Kidney tubule cell (primary cell): ENCODE measurements around the gene RANBP1.

Experiments used
- DNase-seq: peaks from one replicate; pipeline ENCODE4 v3.0.0-alpha.2; 2018; ENCODE audit warnings: low spot score

RANBP1 gene

DNA sequence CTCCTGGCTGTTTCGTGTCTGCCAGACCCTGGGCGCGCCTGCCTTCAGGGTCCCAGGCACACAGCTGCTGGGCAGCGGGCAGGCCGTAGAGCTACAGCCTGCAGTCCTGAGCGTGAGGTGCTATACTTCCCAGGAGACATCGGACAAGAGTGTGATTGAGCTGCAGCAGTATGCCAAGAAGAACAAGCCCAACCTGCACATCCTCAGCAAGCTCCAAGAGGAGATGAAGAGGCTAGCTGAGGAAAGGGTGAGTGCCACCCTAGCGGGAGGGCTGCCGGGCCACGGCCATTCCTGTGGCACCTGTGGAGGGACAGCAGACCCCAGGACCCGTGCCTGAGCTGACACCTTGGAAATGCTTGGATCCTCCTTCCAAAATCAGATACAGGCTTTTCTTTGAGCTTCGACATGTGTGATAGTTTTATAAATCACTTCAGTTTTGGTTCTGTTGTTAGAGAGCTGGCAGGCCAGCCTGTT, 7.1 kb upstream of the RANBP1 start:
- no peak for DNase-seq

DNA sequence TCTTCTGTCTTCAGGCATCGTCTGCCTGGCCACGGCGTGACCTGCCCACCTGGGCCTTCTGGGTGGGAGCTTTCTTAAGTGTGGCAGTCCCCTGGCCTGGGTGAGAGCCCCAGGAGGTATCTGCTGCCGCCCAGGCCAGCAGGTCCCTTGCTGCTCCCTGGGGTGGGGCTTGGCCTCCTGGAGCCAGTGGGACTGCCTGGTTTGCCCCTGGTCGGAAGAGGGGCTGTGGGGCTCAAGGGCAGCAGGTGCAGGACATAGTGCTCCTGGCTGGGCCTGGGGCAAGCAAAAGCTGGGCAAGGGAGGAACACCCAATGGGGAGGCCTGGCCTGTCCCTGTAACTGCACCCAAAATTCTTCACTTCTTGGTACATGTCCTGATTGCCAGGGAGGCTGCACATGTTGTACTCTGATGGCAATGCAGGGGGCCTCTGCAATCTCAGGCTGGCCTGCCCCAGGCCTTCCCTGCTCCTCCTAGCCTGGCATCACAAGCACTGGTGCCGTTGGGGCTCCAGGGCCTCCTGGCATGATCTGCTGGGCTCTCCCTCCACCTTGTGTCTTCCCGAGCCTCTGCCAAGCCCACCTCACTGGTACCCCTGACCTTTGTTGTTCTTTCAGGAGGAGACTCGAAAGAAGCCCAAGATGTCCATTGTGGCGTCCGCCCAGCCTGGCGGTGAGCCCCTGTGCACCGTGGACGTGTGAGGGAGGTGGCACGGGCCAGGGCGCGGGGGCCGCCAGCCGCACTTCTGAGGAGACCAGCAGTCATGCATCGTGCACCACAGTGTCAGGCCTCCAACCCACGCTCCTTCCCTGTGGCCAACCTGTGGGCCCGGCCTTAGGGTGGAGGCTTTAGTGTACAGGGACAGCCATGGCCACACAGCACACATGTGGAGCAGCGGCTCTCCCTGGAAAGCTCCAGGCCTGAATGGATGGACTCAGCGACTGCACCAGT, 6.2 kb upstream of the RANBP1 start:
- DNase-seq = no peak

DNA sequence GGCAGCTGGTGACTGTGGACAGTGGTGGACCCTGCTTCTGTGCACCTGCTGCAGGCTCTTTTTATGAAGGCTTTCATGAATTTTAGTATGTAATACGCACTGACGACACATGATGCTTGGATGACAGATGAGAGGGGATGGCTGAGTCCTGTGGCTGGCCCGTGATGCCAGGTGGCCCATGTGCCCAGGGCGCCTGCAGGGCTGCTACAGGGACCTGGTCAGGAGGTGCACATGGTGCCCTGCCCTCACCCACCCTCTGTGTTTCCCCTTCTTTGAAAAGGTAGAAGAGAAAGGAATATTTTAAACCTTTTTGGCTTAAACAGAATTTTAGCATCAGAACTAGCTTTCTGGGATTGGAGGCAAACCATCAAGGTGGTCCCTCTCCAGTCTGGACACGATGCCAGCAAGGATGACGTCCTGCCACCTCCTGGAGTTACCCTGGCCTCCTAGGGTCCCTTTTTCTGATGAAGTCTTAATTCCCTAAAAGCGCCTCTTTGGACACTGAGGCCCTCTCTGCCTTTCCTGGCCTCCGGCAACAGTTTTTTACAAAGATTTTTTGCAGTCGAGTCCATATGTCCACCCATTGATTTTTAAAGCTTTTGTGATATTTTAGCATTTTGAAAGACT, 5.4 kb upstream of the RANBP1 start:
- DNase-seq = no peak

DNA sequence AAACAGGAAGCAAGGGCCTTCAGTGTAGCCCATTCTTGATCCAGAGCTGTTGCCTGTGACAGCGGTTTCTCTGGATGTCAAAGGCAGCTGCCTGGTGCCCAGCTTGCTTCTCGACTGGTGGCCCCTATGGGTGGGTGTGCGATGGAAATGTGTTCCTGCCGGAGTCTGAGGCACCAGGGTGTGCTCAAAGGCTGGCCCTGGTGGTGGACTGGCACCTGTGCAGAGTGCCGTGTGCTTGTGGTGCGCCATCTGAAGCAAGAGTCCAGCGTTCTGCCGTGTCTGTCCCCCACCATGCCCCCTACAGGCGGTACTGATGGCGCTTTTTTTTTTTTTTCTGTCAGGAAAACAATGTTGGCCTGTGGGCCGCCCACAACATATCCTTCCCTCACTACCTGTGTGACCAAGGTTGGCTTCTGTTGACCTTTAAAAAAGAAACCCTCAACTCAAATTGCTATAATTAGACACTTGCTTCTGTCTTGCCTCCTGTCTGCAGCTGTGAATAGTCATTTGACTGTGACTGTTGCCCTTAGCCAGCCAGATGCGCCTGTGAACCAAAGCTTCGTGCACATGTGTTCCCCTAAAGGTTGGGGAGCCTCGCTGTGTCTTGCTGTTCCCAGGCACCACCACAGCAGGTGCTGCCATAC, 4.7 kb upstream of the RANBP1 start:
- DNase-seq = peak; percentile 31

DNA sequence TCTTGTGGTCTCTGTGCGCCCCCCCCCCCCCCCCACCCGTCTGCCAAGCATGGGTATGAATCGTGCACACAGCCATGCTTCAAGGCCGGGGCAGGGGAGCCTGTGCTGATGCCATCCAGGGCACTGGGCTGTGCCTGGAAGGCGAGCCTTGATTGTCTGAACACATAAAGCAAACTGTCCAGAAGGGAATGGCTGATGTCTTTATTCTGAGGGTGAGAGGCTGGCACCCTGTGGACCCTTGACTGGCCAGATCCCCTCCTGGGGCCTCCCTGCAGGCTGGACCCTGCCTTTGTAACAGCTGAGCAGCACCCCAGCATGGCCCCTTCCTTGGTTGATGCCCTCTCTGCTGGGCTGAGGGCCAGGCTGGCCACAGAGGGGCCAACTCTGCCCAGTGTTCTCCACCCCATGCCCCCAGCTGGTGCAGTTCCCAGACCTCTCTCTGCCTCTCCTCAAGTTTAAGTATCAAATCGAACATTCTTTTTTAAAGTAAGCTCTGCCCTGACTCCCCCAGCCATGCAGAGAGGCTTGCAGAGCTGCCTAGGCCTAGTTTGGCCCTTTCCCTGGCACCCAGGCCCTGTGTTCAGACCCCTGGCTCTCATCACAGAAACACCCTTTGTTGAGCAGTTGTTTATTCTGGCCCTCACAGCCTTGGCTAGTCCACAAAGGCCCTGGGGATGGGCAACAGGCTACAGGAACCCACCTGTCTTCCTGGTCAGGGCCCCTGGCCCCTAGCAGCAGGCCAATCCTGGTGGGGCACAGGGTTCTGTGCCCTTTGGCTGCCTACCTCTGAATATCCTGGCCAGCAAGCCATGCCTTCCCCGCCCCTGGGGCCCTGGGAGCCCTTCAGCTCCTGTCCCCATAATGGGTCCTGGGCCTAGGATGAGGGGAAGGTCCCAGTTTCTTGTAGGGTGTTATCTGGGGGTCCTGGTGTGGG, 3.9 kb upstream of the RANBP1 start:
- DNase-seq = no peak

DNA sequence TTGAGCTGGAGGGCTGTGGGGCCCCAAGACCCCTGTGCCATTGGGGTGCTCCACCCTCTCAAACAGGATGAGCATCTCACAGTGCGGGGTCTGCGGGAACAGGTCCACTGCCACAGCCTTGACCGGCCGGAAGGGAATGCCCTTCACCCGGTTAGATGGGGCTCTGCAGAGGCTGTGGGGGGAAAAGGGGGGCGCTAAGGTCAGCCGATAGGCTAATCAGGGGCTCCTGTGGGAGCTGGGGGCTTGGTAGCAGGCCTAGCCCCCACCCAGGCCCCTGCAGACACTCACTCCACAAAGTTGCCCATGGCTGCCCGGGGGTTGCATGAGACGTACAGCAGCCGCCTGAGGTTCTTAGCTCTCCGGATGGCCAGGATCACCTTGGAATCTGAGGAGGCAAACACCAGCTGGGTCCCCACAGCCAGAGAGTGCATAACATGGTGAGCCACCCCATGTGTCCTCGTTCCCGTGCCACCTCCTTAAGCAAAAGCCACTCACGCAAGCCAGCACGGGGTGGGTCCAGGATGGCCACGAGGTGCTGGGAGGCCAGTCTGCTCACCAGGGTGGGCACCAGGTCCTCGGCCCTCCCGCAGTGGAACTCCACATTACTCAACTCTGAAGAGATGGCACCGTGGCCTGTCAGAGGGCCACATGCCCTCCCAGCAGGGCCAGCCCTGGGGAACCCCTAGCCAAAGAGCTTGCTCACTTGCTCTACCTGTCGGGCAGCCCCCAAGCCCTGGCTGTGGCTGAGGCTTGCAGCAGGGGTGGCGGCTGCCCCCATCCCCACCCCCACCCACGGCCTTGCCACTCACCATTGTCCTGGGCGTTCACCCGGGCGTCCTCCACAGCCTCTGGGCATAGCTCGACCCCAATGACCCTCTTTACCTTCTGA, 3.0 kb upstream of the RANBP1 start:
- DNase-seq = no peak

DNA sequence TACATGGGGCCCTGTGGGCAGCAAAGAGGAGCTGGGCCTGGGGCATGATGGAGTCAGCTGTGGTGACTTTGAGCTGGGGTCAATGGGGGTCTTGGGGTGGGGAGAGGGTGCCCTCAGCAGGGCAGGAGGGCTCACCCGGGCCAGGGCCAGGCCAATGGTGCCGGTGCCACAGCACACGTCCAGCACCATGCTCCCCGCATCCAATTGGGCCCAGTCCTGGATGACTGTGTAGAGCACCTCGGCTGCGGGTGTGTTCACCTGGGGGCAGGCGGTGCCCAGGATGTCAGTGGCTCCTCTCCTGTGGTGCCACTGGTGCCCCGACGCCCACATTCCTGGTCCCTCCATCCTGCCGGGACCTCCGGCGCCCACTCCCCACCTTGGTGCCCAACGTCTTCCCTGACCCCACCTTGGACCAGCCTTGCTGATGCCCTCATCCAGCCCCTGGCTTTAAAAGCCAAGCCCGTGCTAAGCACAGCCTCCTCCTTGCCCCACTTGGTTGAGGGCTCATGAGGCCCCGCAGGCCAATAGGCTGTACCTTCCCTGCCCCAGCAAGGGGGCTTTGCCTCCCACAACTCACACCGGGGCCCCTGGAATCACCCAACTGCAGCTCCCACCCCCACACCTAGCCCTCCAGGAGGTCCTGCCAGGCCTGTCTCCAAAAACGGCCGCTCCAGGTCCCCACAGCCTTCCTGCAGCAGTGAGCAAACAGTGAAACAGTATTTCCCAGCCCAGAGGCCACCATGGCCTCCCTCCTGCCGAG, 2.2 kb upstream of the RANBP1 start:
- DNase-seq = no peak

DNA sequence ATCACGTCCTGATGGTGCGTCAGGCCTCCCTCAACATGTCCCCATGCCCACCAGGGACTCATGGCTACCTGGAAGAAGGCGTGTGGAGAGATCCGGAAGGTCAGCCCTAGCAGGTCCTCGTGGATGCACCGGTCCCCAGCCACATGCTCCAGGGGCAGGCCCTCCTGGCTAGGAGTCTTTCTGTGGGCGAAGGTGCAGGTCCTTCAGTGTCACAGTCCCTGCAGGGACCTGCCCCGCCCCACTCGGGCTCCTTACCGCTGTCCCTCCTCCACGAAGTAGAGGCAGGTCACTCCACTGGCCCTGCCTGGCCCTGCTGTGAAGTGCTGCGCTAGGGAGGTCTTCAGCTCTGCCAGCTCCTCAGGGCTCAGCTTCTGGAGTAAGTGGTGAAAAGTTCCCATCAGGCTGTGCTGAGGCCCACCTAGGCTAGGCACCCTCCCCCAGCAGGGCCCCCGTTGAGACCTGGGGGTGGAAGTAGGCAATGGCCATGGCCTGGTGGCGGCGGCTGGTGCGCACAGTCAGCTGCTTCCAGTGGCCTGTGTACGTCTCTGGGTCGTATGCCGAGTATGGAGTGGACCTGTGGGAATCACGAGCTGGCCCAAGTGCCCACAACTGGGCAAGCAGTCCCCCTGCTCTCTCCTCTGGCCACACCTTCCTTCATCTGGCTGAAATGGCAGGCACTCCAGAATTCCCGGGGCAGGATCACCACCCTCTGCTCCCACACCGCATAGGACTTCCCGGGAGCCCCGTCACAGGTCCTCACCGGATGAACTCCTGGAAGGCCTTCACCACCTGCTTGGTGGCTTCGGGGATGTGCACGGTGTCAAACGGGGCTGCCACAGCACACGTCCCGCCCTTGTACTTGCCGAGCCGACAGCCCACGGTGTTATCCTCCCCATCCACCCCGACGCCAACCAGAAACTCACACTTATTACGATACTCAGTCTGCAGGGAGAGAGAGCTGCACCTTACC, 1.1 kb upstream of the RANBP1 start:
- DNase-seq = no peak

DNA sequence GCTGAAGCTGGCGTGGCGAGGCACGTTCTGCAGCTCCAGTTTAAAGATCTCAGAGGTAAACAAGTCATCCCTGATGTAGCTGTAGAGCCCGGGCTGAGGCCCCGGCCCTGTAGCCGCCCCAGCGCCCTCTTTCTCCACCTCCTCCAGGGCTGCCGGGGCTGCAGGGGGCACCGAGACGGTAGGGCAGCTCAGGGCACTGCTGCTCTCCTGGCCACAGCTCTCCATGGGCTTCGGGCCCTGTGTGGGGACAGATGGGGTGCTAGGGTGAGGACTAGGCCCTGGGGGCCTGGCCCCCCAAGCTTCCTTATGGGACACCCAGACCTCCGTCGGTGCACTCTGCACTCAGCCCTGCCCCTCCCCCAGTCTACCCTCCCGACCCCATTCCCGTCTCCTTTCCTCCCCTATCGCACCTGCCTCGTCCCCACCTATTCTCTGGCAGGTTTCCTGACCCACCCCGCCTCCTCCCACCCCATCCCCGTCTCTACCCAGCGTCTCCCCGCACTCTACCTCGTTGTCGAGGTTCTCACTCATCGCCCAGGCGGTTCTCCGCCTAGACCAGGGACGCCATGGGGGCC, 559 bp downstream of the RANBP1 start:
- no peak for DNase-seq

DNA sequence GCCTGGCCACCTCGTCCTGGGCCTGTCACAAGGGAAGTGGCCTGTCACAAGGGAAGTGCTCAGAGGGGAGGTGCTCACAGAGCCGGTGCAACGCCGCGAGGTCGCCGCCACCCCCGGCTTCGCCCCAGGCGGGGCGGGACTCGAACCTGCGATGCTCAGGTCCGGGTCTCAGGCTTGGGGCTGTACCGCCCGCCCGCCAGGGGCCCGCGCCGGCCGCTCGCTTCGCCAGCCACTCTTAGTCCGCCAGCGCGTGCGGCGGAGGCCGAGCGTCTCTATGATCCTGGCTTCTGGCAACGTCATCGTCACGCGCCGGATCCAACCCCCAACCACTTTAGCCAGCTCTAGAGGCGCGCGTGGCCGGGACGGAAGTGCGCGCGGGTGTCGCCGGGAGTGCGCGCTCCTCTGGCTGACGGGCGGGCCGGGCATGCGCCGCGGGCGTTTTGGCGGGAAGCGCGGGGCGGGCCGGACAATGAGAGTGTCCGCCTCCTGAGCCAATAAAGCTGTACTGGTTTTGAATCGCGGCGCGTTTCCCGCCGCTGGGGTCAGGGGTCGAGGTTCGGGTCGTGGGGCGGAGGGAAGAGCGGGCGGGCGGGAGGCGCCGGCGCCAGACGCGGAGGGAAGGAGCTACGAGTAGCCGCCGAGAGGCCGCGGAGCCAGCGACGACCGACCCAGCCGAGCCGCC, 1.2 kb downstream of the RANBP1 start, which contains the start of gene TRMT2A:
Gene TRMT2A (minus strand): TSS at position 276 of the 682 bp plus-strand sequence. CDS start 320 bp downstream, outside the sequence.
- DNase-seq = peak; percentile 98

DNA sequence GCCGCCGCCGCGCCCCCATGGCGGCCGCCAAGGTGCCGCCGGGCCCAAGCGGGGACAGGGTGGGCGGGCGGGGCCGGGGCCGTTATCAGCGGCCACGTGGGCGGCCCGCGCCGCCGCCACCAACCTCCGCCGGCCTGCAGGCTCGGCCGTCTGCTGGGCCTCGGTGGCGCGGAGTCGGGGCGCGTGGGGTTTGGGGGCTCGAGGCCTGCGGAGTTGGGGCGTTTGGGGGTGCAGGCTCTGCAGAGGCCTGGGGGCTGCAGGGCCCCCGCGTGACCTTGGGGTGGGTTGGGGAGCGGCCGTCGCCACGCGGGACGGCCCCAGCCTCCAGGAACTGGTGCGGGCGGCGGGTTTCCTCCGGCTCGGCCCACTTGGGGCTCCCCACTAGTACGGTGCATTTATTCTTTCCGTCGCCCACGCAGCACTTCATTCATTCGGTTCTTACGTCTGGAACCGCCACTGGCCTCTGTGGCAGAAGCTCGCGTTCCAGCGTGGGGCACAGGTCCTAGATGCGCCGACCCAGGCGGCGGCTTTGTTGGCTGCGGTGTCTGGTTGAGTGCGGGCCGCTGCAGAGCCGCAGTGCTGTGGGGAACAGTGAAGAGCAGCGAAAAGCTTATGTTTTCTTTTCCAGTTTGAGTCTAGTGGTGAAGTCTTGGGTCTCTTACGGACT, 1.9 kb downstream of the RANBP1 start:
- DNase-seq = peak; percentile 28

DNA sequence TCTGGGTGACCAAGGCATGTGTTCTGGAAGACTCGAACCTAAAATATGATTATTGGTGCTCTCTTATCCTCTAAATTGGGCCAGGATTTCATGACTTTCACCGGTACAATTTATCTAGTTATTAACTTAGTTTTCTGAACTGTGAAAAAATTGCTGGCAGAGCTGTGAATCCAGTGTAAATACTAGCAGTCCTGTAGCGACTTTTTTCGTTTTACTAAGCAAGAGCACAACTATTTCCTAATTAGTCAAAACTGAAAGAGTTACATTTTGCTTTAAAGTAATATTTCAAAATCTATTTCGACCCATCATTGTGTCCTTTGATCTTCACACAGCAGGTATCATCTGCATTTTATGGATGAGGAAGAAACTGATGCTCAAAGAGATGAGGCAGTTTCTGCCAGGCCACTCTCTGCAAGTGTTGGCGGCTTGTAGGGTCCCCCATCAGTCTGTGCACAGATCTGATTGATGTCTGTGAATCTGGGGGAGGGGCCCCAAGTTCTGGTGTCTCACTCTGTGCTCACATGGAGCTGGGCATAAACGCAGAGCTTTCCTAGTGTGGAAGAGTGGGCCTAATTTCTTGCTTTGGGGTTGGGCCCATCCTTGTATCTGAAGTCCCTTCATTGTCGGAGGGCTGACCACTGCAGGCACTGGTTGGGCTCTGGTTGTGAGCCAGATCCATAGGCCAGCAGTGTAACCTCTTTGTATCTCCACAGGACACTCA, 2.6 kb downstream of the RANBP1 start:
- no peak for DNase-seq

DNA sequence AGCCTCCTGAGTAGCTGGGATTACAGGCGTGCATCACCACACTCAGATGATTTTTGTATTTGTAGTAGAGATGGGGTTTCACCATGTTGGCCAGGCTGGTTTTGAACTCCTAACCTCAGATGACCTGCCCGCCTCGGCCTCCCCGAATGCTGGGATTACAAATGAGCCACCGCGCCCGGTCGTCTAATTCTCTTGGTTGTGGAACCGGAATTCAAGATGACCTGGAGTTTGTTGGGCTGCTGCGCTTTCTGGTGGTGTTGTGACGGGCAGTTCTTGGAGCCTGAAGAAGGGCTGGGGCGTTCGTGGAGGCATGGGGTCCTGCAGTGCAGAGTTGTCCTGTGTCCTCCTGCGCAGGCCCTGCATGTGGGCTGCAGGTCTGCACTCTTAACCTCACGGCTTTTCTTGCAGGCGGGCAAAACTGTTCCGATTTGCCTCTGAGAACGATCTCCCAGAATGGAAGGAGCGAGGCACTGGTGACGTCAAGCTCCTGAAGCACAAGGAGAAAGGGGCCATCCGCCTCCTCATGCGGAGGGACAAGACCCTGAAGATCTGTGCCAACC, 6.0 kb downstream of the RANBP1 start:
- no peak for DNase-seq

DNA sequence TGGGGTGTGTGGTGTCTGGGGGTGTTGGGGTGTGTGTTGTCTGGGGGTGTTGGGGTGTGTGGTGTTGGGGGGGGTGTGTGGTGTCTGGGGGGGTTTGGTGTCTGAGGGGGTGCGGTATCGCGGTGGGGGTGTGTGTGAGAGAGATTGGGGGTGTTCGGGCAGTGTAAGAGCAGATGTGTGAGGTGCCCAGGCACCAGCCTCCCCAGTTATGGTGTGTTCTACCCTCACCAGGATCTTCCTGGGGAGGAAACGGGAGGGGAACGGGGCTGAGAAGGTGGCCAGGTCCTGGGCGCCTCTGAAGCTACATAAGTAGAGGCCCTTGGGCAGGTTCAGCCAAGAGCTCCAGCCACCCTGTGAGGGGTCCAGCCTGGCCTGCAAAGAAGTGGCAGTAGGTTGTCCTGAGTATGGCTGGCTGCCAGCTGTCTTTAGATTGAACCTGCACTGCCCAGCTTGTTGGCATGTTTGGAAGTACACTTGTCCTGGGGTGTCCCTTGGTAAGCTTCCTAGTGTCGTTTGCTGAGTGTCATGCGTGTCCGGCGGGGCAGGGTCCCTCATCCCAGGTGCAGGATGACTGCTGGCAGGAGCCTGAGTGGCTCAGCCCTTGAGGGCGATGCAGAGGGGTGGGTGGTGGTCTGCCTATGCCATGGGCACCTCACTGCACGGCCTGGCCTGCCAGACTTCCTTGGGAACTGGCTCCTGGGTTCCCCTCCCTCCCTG, 7.6 kb downstream of the RANBP1 start:
- no peak for DNase-seq

DNA sequence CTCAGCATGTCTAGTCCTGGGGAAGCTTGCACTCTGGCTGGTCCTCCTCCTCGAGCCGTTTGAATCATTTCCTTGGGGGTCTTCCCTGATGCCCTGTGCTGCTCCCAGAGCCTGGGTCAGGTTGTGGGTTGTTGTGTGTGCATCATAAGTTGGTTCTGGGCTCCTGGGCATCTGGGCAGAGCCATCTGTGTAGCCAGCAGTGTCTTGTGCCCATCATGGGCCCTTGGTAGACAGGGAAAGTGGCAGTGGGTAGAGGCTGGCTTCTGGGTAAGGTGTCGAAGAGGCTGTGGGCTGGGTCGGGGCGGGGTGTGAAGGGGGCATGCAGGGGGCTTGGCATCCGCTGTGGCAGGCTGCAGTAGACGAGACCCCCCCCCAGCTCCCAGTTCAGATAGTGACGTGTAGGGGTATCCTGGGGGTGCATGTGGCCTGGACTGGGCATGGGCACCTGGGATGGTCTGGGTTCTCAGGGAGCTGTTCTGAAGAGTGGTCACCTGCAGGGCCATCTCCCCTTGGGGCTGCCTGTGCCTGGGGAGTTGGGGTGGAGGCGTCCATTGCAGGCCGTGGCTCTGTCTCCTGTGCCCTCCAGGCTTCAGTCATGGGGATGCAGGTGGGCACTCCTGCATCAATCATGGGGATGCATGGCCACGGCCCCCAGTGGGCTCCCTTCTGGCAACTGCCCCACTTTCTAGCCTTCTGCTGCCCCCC, 8.3 kb downstream of the RANBP1 start:
- no peak for DNase-seq
